Loucy (cell line): ENCODE measurements around the gene OR2T10.

Experiments used
- H2AFZ ChIP-seq: fragments of 200-600 bp; sonication (generic); 2 replicates; pipeline ENCODE4 v1.6.0; 2016; ENCODE audit warnings: antibody characterized with exemption, mild to moderate bottlenecking, low read length, moderate library complexity
- H3F3A ChIP-seq: fragments of 200-600 bp; 2 replicates; pipeline ENCODE4 v1.6.0; 2016; ENCODE audit warnings: antibody characterized with exemption, low read depth, mild to moderate bottlenecking
- H3K27me3 ChIP-seq: fragments of 200-600 bp; sonication (generic); 2 replicates; pipeline ENCODE4 v1.6.1; 2014; ENCODE audit warnings: low read length, mild to moderate bottlenecking; ENCODE audit not compliant: insufficient read depth, poor library complexity, severe bottlenecking
- H3K36me3 ChIP-seq: fragments of 200-600 bp; sonication (generic); 2 replicates; pipeline ENCODE4 v1.6.1; 2016; ENCODE audit warnings: low read length; ENCODE audit not compliant: insufficient read depth
- H3K4me1 ChIP-seq: fragments of 200-600 bp; sonication (generic); 2 replicates; pipeline ENCODE4 v1.5.1; 2014; ENCODE audit warnings: low read length, mild to moderate bottlenecking; ENCODE audit not compliant: insufficient read depth, poor library complexity, severe bottlenecking
- H3K4me2 ChIP-seq: fragments of 200-600 bp; sonication (generic); 2 replicates; pipeline ENCODE4 v1.6.0; 2014; ENCODE audit warnings: antibody characterized with exemption, low read length, low read depth, mild to moderate bottlenecking; ENCODE audit not compliant: poor library complexity, severe bottlenecking
- H3K4me3 ChIP-seq: fragments of 200-600 bp; sonication (generic); 2 replicates; pipeline ENCODE4 v1.5.1; 2014; ENCODE audit warnings: low read length, mild to moderate bottlenecking, mixed read lengths; ENCODE audit not compliant: poor library complexity, severe bottlenecking
- H3K79me2 ChIP-seq: fragments of 200-600 bp; sonication (generic); 2 replicates; pipeline ENCODE4 v1.6.1; 2014; ENCODE audit warnings: low read length; ENCODE audit not compliant: insufficient read depth
- H3K9ac ChIP-seq: fragments of 200-600 bp; sonication (generic); 2 replicates; pipeline ENCODE4 v1.6.0; 2014; ENCODE audit warnings: mild to moderate bottlenecking, low read depth, low read length, moderate library complexity; ENCODE audit not compliant: poor library complexity, severe bottlenecking
- H3K9me2 ChIP-seq: fragments of 200-600 bp; sonication (generic); replicated peaks from 2 replicates; pipeline ENCODE4 v1.6.1; 2016; ENCODE audit warnings: low read depth, low read length, mixed read lengths
- H3K9me3 ChIP-seq: fragments of 200-600 bp; sonication (generic); 2 replicates; pipeline ENCODE4 v1.6.1; 2014; ENCODE audit warnings: mild to moderate bottlenecking, antibody characterized with exemption, low read length, low read depth; ENCODE audit not compliant: insufficient read depth
- H4K20me1 ChIP-seq: fragments of 200-600 bp; sonication (generic); 2 replicates; pipeline ENCODE4 v1.6.0; 2014; ENCODE audit warnings: antibody characterized with exemption, low read length, mild to moderate bottlenecking; ENCODE audit not compliant: insufficient read depth, poor library complexity, severe bottlenecking
- CTCF ChIP-seq: fragments of 200-600 bp; sonication (generic); conservative IDR thresholded peaks from 2 replicates; pipeline ENCODE4 v1.5.1; 2014; ENCODE audit warnings: mild to moderate bottlenecking, antibody characterized with exemption, low read length
- EZH2phosphoT487 ChIP-seq: fragments of 200-600 bp; IDR thresholded peaks from 2 replicates; pipeline ENCODE4 v1.6.1; 2018; ENCODE audit warnings: antibody characterized with exemption, mild to moderate bottlenecking, moderate library complexity, borderline replicate concordance

OR2T10 gene

GRCh38 chr1:248610301-248610700 is 12.8 kb upstream of the OR2T10 start:
- Histone ChIP-seq H3K9me2 (no peaks in the 10 kb centered on the region), H3K4me2 (no peak overlapping the region), H3F3A (no peaks in the 10 kb centered on the region), H3K4me1 (no peaks in the 10 kb centered on the region), H3K36me3 (no peaks in the 10 kb centered on the region), H3K4me3 (no peak overlapping the region), H2AFZ (no peak overlapping the region), H3K9me3 (no peaks in the 10 kb centered on the region), H3K9ac (no peak overlapping the region), H3K27me3 (no peaks in the 10 kb centered on the region), H3K79me2 (no peaks in the 10 kb centered on the region), H4K20me1 (no peaks in the 10 kb centered on the region)
- TF ChIP-seq CTCF: no peak
- no peak for TF ChIP-seq EZH2phosphoT487

DNA sequence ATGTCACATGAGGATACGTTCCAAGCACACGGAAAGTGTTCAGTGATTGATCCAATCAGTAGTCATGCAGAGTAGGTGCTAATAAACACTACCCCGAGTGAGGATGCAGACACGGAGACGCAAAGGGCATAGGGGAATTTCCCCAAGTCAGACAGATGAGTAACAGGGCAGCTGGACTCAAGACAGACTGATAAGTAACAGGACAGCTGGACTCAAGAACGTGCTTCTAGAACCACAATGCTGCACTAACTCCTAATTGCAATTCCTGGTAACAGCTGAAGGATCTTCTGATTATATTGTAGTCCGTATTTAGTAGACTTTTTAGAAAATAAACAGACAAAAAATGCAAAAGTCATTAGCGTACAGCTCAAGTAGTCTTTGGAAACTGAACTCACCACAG is 1.9 kb upstream of the OR2T10 start:
- Histone ChIP-seq H3K79me2 (no peaks in the 10 kb centered on the region), H3K9ac (no peak overlapping the region), H2AFZ (no peak overlapping the region), H3F3A (no peaks in the 10 kb centered on the region), H3K4me2 (no peak overlapping the region), H3K9me2 (no peaks in the 10 kb centered on the region), H3K4me1 (no peaks in the 10 kb centered on the region), H3K9me3 (no peaks in the 10 kb centered on the region; the same call in 1 of the 2 replicates), H3K36me3 (no peaks in the 10 kb centered on the region), H3K27me3 (no peaks in the 10 kb centered on the region), H4K20me1 (no peaks in the 10 kb centered on the region), H3K4me3 (no peak overlapping the region)
- TF ChIP-seq EZH2phosphoT487: no peak
- no peak for TF ChIP-seq CTCF

DNA sequence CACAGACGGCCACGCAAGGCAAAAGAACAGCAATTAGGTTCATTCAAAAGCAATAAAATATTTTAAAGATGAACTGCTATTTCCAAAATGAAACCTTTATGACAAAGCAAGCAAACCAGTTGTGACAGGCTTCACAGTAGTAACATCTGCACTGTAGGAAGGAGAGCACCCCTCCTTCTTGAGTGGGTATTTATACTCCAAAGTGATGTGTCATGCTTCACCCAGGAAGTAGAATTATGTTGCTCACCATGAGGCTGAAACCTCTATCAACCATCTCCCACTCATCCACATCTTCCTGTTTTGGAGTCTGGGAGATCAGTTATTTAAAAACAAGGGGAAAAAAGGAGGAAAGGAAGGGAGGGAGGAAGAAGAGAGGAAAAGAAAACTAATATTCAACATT is 885 bp downstream of the OR2T10 start:
- Histone ChIP-seq H3K4me3 (no peak overlapping the region), H3F3A (no peaks in the 10 kb centered on the region), H3K27me3 (no peaks in the 10 kb centered on the region), H3K79me2 (no peaks in the 10 kb centered on the region), H3K9me2 (no peaks in the 10 kb centered on the region), H3K4me1 (no peaks in the 10 kb centered on the region), H2AFZ (no peak overlapping the region), H4K20me1 (no peaks in the 10 kb centered on the region), H3K36me3 (no peaks in the 10 kb centered on the region), H3K9me3 (no peaks in the 10 kb centered on the region; the same call in 1 of the 2 replicates), H3K4me2 (no peak overlapping the region), H3K9ac (no peak overlapping the region)
- TF ChIP-seq CTCF: no peak
- no peak for TF ChIP-seq EZH2phosphoT487
